HL-60 (cell line): ENCODE results near the gene TBXAS1.

ENCODE experiments used
- DNase-seq, 2 experiments: peaks; one replicate each; pipeline ENCODE4 v3.0.0-alpha.2; 2010 to 2020; ENCODE audit warnings: low read depth in 1 of 2, low spot score in 1 of 2
- H3K27ac ChIP-seq: fragments of 250-450 bp; sonication (Bioruptor Pico); replicated peaks from 2 replicates; pipeline ENCODE4 v1.5.1; 2020; ENCODE audit warnings: mild to moderate bottlenecking, moderate library complexity
- H3K27me3 ChIP-seq: fragments of 250-450 bp; sonication (Bioruptor Pico); 2 replicates; pipeline ENCODE4 v1.5.1; 2021; ENCODE audit warnings: mild to moderate bottlenecking, moderate library complexity; ENCODE audit not compliant: insufficient read depth, poor library complexity, severe bottlenecking
- H3K4me3 ChIP-seq: replicated peaks from 2 replicates; pipeline ENCODE4 v1.5.1; 2011; ENCODE audit warnings: mild to moderate bottlenecking, control low read depth, low read length; ENCODE audit not compliant: insufficient read depth
- CTCF ChIP-seq: IDR thresholded peaks from one replicate; pipeline ENCODE4 v1.5.1; 2011; ENCODE audit warnings: low read length, control low read depth, inconsistent platforms; ENCODE audit not compliant: insufficient read depth
- GABPA ChIP-seq: IDR thresholded peaks from 2 replicates; pipeline ENCODE4 v1.6.1; 2012; ENCODE audit warnings: low read depth
- POLR2AphosphoS5 ChIP-seq: IDR thresholded peaks from 2 replicates; pipeline ENCODE4 v1.6.1; 2012; ENCODE audit warnings: low read depth
- SPI1 ChIP-seq: IDR thresholded peaks from 2 replicates; pipeline ENCODE4 v1.6.1; 2012; ENCODE audit warnings: low read depth, mild to moderate bottlenecking, borderline replicate concordance
- TF ChIP-seq, protein P1 (sequence below): IDR thresholded peaks from 2 replicates; pipeline ENCODE4 v1.6.1; 2012; ENCODE audit warnings: low read depth; ENCODE audit not compliant: insufficient replicate concordance

Gene TBXAS1

GRCh38 chr7:139807009-139807408 lies 22.1 kb upstream of the TBXAS1 start:
- Histone ChIP-seq H3K27ac (no peak overlapping the region), H3K27me3 (no peaks in the 10 kb centered on the region), H3K4me3 (no peak overlapping the region)
- TF ChIP-seq, protein P1, sequence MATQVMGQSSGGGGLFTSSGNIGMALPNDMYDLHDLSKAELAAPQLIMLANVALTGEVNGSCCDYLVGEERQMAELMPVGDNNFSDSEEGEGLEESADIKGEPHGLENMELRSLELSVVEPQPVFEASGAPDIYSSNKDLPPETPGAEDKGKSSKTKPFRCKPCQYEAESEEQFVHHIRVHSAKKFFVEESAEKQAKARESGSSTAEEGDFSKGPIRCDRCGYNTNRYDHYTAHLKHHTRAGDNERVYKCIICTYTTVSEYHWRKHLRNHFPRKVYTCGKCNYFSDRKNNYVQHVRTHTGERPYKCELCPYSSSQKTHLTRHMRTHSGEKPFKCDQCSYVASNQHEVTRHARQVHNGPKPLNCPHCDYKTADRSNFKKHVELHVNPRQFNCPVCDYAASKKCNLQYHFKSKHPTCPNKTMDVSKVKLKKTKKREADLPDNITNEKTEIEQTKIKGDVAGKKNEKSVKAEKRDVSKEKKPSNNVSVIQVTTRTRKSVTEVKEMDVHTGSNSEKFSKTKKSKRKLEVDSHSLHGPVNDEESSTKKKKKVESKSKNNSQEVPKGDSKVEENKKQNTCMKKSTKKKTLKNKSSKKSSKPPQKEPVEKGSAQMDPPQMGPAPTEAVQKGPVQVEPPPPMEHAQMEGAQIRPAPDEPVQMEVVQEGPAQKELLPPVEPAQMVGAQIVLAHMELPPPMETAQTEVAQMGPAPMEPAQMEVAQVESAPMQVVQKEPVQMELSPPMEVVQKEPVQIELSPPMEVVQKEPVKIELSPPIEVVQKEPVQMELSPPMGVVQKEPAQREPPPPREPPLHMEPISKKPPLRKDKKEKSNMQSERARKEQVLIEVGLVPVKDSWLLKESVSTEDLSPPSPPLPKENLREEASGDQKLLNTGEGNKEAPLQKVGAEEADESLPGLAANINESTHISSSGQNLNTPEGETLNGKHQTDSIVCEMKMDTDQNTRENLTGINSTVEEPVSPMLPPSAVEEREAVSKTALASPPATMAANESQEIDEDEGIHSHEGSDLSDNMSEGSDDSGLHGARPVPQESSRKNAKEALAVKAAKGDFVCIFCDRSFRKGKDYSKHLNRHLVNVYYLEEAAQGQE = no peak
- TF ChIP-seq GABPA = no peak
- TF ChIP-seq POLR2AphosphoS5 = no peak
- TF ChIP-seq CTCF = no peak
- TF ChIP-seq SPI1 = no peak
- DNase-seq = no peak

DNA sequence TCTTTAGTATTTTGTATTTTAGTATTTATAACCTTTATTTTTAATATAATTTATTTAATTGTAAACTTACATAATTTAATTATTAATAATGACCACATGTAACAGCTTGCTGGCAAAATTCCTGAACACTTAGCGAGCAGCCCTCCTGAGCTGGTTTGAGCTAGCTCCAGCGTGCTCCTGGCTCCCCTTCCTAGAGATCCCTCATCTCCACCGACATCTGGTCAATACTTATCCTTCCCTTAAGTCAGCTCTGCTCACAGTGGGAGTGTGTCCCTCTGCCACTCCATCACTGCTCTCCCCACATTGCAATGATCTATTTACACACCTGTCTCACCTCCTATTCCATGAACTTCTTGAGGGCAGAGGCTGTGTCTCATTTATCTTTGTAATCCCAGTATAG lies 20.6 kb upstream of the TBXAS1 start:
- TF ChIP-seq, protein P1 = no peak
- TF ChIP-seq SPI1 (no peak), GABPA (no peak), CTCF (no peak), POLR2AphosphoS5 (no peak)
- no peak for DNase-seq
- no peaks in the 10 kb centered on the region for H3K27me3 ChIP-seq
- no peak overlapping the region for H3K4me3 ChIP-seq
- no peak overlapping the region for H3K27ac ChIP-seq

DNA sequence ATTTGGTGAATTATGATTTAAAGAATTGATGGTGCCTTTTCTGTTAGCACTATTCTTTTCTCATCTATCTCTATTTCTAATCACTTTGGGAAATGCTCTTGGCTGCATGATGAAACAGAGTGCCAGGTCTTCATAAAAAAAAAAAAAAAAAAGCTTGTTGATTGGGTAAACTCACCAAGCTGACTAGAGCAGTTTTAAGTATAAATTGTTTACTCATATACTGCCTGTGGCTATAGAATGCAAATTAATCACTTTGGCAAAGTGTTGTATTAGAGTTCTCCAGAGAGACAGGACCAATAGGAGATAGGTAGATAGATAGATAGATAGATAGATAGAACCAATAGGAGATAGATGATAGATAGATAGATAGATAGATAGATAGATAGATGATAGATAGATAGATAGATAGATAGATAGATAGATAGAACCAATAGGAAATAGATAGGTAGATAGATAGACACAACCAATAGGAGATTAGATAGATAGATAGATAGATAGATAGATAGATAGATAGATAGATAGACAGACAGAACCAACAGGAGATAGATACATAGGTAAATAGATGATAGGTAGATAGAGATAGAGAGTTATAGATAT lies 20.1 kb upstream of the TBXAS1 start:
- Histone ChIP-seq H3K27ac (no peak overlapping the region), H3K4me3 (no peak overlapping the region), H3K27me3 (no peaks in the 10 kb centered on the region)
- TF ChIP-seq, protein P1 = no peak
- TF ChIP-seq CTCF (no peak), GABPA (no peak), POLR2AphosphoS5 (no peak), SPI1 (no peak)
- DNase-seq = no peak
